HUES64 (cell line): ENCODE data around the gene LRRFIP1.

Source experiments
- H3K27ac ChIP-seq: 2 replicates; pipeline ENCODE4 v1.7.0; 2013; ENCODE audit warnings: low read depth, low read length, inconsistent platforms
- H3K27me3 ChIP-seq: 2 replicates; pipeline ENCODE4 v1.6.1; 2013; ENCODE audit warnings: mild to moderate bottlenecking, low read length; ENCODE audit not compliant: insufficient read depth
- H3K36me3 ChIP-seq: 2 replicates; pipeline ENCODE4 v1.6.1; 2013; ENCODE audit warnings: mild to moderate bottlenecking, low read length; ENCODE audit not compliant: insufficient read depth
- H3K4me1 ChIP-seq: 2 replicates; pipeline ENCODE4 v1.6.1; 2013; ENCODE audit warnings: mild to moderate bottlenecking, low read length, moderate library complexity; ENCODE audit not compliant: insufficient read depth
- H3K4me3 ChIP-seq: 2 replicates; pipeline ENCODE4 v1.5.1; 2013; ENCODE audit warnings: mild to moderate bottlenecking, low read length, moderate library complexity
- H3K9ac ChIP-seq: 2 replicates; pipeline ENCODE4 v1.6.1; 2013; ENCODE audit warnings: mild to moderate bottlenecking, low read depth, low read length
- H3K9me3 ChIP-seq: 2 replicates; pipeline ENCODE4 v1.6.1; 2013; ENCODE audit warnings: low read depth, low read length; ENCODE audit not compliant: insufficient read depth
- WGBS: fragments of 150-250, 120-280 bp; methylation state at CpG from one replicate; pipeline ENCODE4 v1.1.7; 2013; ENCODE audit warnings: missing lambda C conversion rate; 5-methylcytosine and 5-hydroxymethylcytosine counted together

LRRFIP1 gene

GRCh38 chr2:237625216-237625705 lies 2.1 kb upstream of the LRRFIP1 start:
- Histone ChIP-seq H3K9me3 (no peaks in the 10 kb centered on the region), H3K36me3 (no peaks in the 10 kb centered on the region), H3K4me3 (no peak overlapping the region), H3K4me1 (peaks cover 10% of the 10 kb centered on the region), H3K9ac (no peak overlapping the region), H3K27ac (no peak overlapping the region), H3K27me3 (peaks cover 39% of the 10 kb centered on the region)
- 95% methylated on average over 10 of the region's 10 CpGs for WGBS

- H3K4me1 ChIP-seq: peaks cover 10% of the 10 kb centered on the region
- WGBS: 94% methylated on average over 6 of the region's 6 CpGs
Observed at GRCh38 chr2:237625777-237626176, 1.6 kb upstream of the LRRFIP1 start.

GRCh38 chr2:237626813-237627440 lies 460 bp upstream of the LRRFIP1 start:
- H3K9me3 ChIP-seq: no peaks in the 10 kb centered on the region
- H3K27ac ChIP-seq: no peak overlapping the region
- peak overlapping the region; percentile 60 for H3K4me3 ChIP-seq
- H3K4me1 ChIP-seq: peaks cover 10% of the 10 kb centered on the region
- 10% methylated on average over 51 of the region's 54 CpGs for WGBS
- H3K9ac ChIP-seq: peak overlapping the region; percentile 57
- H3K27me3 ChIP-seq: peaks cover 39% of the 10 kb centered on the region
- no peaks in the 10 kb centered on the region for H3K36me3 ChIP-seq

More at GRCh38 chr2:237625777-237626176, 1.6 kb upstream of the LRRFIP1 start:
- Histone ChIP-seq H3K36me3 (no peaks in the 10 kb centered on the region), H3K4me3 (no peak overlapping the region), H3K27ac (no peak overlapping the region), H3K9me3 (no peaks in the 10 kb centered on the region), H3K9ac (no peak overlapping the region), H3K27me3 (peaks cover 39% of the 10 kb centered on the region)

DNA sequence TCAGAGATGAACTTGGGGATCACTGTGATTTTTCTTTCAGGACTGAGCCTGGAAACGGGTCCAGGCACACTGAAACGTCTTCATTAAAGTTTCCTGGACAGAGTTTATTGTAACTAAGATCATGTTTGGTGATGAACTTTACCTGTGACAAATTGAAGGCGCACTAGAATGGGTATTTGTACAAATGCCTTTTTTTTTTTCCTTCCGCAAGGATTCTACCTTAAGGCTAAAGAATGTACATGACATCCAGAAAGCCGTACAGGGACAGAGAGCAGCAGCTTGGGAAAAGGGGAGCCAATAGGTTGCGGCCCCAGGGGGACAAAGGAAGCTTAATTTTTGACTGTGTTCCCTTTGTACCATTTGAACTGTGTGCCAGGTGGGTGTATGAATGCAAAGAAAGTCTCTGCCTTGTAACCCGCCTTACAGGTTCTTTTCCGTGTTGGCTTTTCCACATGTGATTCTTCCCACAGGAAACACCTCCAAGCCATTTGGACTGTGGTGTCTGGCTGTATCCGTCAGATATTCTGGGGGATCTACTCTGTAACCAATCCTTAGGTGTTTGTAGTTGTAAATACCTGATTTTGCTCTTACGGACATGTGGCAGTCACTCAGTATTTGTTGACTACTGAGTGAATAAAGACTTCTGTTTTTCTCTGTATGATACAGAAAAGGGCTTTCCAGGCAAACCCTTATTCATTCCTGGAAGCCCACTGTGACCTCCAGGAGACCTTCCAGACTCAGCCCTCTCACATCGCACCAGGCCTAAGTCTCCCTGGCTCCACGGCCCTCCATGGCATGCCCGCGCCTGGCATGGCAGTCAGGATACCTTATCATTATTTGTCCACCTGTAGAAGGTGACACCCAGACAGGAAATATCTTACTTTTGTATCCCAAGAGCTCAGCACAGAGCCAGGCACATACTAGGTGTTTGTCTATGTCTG lies 1.1 kb downstream of the LRRFIP1 start:
- WGBS: 70% methylated on average over 14 of the region's 14 CpGs
- Histone ChIP-seq H3K27ac (no peak overlapping the region), H3K4me3 (peak overlapping the region; percentile 69), H3K4me1 (peaks cover 10% of the 10 kb centered on the region), H3K36me3 (peaks cover 6% of the 10 kb centered on the region; the same call in 1 of the 2 replicates), H3K27me3 (peaks cover 39% of the 10 kb centered on the region), H3K9ac (peak overlapping the region; percentile 74), H3K9me3 (no peaks in the 10 kb centered on the region)

- H3K36me3 ChIP-seq: peaks cover 6% of the 10 kb centered on the region; the same call in 1 of the 2 replicates
- peaks cover 39% of the 10 kb centered on the region for H3K27me3 ChIP-seq
- peaks cover 10% of the 10 kb centered on the region for H3K4me1 ChIP-seq
- H3K27ac ChIP-seq: no peak overlapping the region
- WGBS: 100% methylated on average over 1 of the region's 1 CpG
- no peak overlapping the region for H3K9ac ChIP-seq
- H3K9me3 ChIP-seq: no peaks in the 10 kb centered on the region
- no peak overlapping the region for H3K4me3 ChIP-seq
Observed at GRCh38 chr2:237629188-237629534, 1.8 kb downstream of the LRRFIP1 start.

GRCh38 chr2:237629739-237630138 lies 2.4 kb downstream of the LRRFIP1 start:
- peaks cover 6% of the 10 kb centered on the region for H3K36me3 ChIP-seq
- no peak overlapping the region for H3K27ac ChIP-seq
- H3K9me3 ChIP-seq: peaks cover 1% of the 10 kb centered on the region; the same call in 1 of the 2 replicates
- WGBS: 97% methylated on average over 8 of the region's 8 CpGs
- no peak overlapping the region for H3K4me3 ChIP-seq
- H3K9ac ChIP-seq: no peak overlapping the region
- H3K4me1 ChIP-seq: peaks cover 10% of the 10 kb centered on the region
- peaks cover 37% of the 10 kb centered on the region for H3K27me3 ChIP-seq

GRCh38 chr2:237630216-237631000 lies 3.0 kb downstream of the LRRFIP1 start:
- H3K36me3 ChIP-seq: peaks cover 6% of the 10 kb centered on the region
- H3K9ac ChIP-seq: no peak overlapping the region
- peaks cover 10% of the 10 kb centered on the region for H3K4me1 ChIP-seq
- no peak overlapping the region for H3K4me3 ChIP-seq
- H3K9me3 ChIP-seq: peaks cover 4% of the 10 kb centered on the region
- no peak overlapping the region for H3K27ac ChIP-seq
- WGBS: 91% methylated on average over 12 of the region's 12 CpGs
- H3K27me3 ChIP-seq: peaks cover 31% of the 10 kb centered on the region

DNA sequence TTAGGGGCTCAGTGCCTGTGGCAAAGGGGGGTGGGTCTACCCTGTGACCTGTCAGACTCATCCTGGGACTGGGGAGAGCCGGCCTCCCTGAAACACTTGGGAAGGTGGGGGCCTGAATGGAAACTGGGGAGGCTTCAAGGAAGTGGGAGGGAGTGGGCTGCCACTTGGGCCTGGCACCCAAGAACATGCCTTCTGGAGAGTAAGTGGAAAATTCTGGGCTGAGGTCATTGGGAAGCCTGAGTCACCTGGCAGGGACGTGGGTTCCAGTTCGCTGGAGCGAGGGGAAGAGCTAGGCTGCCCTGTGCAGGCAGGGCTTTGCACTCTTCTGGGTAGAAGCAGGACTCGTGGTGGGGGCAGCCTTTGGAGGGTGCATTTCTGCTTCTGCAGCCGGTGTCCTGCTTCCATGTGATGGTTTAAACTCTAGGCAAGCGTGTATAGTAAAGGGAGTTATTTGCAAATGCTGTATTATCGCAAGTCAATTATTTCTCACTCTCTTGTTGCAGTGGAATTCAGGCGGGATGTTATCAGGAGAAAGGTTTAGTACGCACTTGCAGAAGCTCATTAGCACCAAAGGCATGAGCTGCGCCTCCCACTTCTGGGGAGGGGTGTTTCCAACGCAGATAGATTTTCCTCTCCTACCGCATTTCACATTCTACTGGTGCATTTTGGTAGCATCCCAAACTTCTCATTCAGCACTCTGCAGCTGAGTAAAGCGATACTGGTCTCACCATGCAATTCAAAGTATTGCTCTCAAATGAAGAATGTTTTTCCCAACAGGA lies 3.8 kb downstream of the LRRFIP1 start:
- Histone ChIP-seq H3K27me3 (peaks cover 23% of the 10 kb centered on the region), H3K36me3 (peaks cover 6% of the 10 kb centered on the region), H3K4me1 (peaks cover 10% of the 10 kb centered on the region), H3K9ac (no peak overlapping the region), H3K4me3 (no peak overlapping the region), H3K9me3 (peaks cover 6% of the 10 kb centered on the region), H3K27ac (no peak overlapping the region)
- 91% methylated on average over 14 of the region's 14 CpGs for WGBS

DNA sequence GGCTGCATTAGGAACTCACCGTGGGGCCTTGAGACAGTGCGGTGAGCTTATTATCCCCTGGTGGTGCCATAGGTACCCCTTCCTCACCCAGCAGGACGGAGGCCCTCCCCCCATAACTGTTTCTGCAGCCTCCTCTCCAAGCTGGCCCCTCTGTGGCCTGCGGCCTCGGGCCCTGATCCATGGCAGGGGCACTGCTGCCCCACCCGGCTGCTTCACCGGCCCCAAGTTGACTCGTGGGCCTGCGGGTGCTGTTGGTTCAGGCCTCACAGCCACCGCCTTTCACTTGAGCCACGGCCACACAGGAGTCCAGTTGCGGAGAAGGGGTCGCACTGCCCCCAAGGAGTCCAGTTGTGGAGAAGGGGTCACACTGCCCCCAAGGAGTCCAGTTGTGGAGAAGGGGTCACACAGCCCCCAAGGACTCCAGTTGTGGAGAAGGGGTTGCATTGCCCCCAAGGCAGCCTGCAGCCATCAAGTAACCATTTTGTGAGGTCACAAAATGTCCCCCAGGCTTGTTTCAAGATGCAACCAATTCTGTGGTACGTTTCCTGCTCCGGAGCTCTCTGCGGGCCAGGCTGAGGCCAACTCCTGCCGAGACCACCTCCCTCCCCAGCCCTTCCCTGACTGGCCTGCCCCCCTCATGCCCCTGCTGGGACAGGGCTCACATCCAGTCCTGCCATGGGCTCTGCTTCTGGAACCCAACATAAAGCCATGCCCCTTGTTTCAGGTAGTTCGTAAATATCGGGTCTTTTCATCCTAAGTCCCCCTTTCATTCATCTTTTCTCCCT lies 4.6 kb downstream of the LRRFIP1 start:
- peaks cover 15% of the 10 kb centered on the region for H3K27me3 ChIP-seq
- H3K27ac ChIP-seq: no peak overlapping the region
- no peak overlapping the region for H3K4me3 ChIP-seq
- H3K9ac ChIP-seq: no peak overlapping the region
- peaks cover 6% of the 10 kb centered on the region for H3K36me3 ChIP-seq
- 95% methylated on average over 19 of the region's 19 CpGs for WGBS
- H3K4me1 ChIP-seq: peaks cover 10% of the 10 kb centered on the region
- peaks cover 12% of the 10 kb centered on the region for H3K9me3 ChIP-seq
